NCI-H187 (cell line): ENCODE measurements around the gene UBIAD1.
"Not testable (repeated sequence)": the region's sequence is repeated elsewhere in the genome, so short reads cannot be mapped to it uniquely, and the experiment has no call there.

Experiments used
- DNase-seq, 2 experiments: peaks; one replicate each; lab custom pipeline; 2025; lab: John Stamatoyannopoulos, UW

UBIAD1 gene

GRCh38 chr1:11279630-11280029 is 6.6 kb downstream of the UBIAD1 start:
- DNase-seq, result no peak

- no peak for DNase-seq
Measured at GRCh38 chr1:11280719-11281376, 7.8 kb downstream of the UBIAD1 start.

- no peak for DNase-seq
Measured at GRCh38 chr1:11281518-11282331, 8.7 kb downstream of the UBIAD1 start.

- DNase-seq, result no peak
Measured at GRCh38 chr1:11283151-11283550, 10.2 kb downstream of the UBIAD1 start.

GRCh38 chr1:11284784-11285183 is 11.8 kb downstream of the UBIAD1 start:
- no peak for DNase-seq

GRCh38 chr1:11285883-11286734 is 13.1 kb downstream of the UBIAD1 start:
- no peak for DNase-seq

- no peak for DNase-seq
Measured at GRCh38 chr1:11286735-11287410, 13.9 kb downstream of the UBIAD1 start.

GRCh38 chr1:11289064-11289463 is 16.1 kb downstream of the UBIAD1 start:
- DNase-seq, result no peak

- DNase-seq, result no peak
Measured at GRCh38 chr1:11291049-11291448, 18.1 kb downstream of the UBIAD1 start.

GRCh38 chr1:11293856-11294255 is 20.9 kb downstream of the UBIAD1 start:
- no peak for DNase-seq

- no peak for DNase-seq
Measured at GRCh38 chr1:11294951-11295350, 22.0 kb downstream of the UBIAD1 start.

- DNase-seq, result no peak
Measured at GRCh38 chr1:11295905-11296304, 22.9 kb downstream of the UBIAD1 start.

GRCh38 chr1:11297774-11298173 is 24.8 kb downstream of the UBIAD1 start:
- DNase-seq, result not testable (repeated sequence)

- no peak for DNase-seq
Measured at GRCh38 chr1:11298390-11299224, 25.6 kb downstream of the UBIAD1 start.

- DNase-seq, result no peak
Measured at GRCh38 chr1:11299225-11299574, 26.2 kb downstream of the UBIAD1 start.

- DNase-seq, result no peak
Measured at GRCh38 chr1:11301601-11302000, 28.6 kb downstream of the UBIAD1 start.

- no peak for DNase-seq
Measured at GRCh38 chr1:11302366-11302765, 29.4 kb downstream of the UBIAD1 start.

GRCh38 chr1:11305516-11305915 is 32.5 kb downstream of the UBIAD1 start:
- DNase-seq, result not testable (repeated sequence)

- DNase-seq, result no peak
Measured at GRCh38 chr1:11307852-11308251, 34.9 kb downstream of the UBIAD1 start.

- DNase-seq, result no peak
Measured at GRCh38 chr1:11308699-11309224, 35.8 kb downstream of the UBIAD1 start.

GRCh38 chr1:11309385-11309784 is 36.4 kb downstream of the UBIAD1 start:
- DNase-seq, result no peak
